ENCODE data around the gene HSPA12B. TPM values are rescaled to one million over a fixed set of nuclear protein-coding genes. Genes with fewer than 3 reads are reported as not detected.

Gene HSPA12B
- polyA plus RNA-seq, 1 of the 3 experiments (the other 2 are of a cell fraction) = 0.46 TPM

GRCh38 chr20:3721912-3722311 is 10.6 kb upstream of the HSPA12B start (continued):
- TF ChIP-seq IRF3 (IDR thresholded peaks at IDR 0.05; ENCODE audit: low read depth, low read length) (no peak), RAD21 (IDR thresholded peaks at IDR 0.05; ENCODE audit: low read length) (no peak), MAX (IDR thresholded peaks at IDR 0.05; ENCODE audit: low read depth) (no peak), USF2 (IDR thresholded peaks at IDR 0.05; ENCODE audit: borderline replicate concordance, low read depth, low read length) (no peak), TEAD4 (IDR thresholded peaks at IDR 0.05; ENCODE audit: borderline replicate concordance, insufficient read depth) (no peak)

- whole genome bisulfite sequencing (ENCODE audit: low lambda C conversion rate) = 67% methylated on average over 8 of the region's 8 CpGs
- POLR2A ChIA-PET = no interaction called here
Measured at GRCh38 chr20:3723284-3723683, 9.2 kb upstream of the HSPA12B start.

GRCh38 chr20:3724356-3724755 is 8.1 kb upstream of the HSPA12B start:
- no peak for DNase-seq
- 30% methylated on average over 4 of the region's 4 CpGs for WGBS (ENCODE audit: low lambda C conversion rate)
- no peaks in the 10 kb centered on the region for H4K20me1 ChIP-seq (ENCODE audit: insufficient read depth)
- no peaks in the 10 kb centered on the region for H3K9me3 ChIP-seq
- H2AFZ ChIP-seq (ENCODE audit: low read depth) = no peak overlapping the region
- CTCF ChIA-PET = interaction anchor here (1.3 to 1.5 kb wide), 2 partner anchors 13 to 25 kb away, joined by 3 to 7 read pairs; no protein-coding TSS in a partner anchor
- no peak overlapping the region for H3K9ac ChIP-seq
- H3F3A ChIP-seq (replicated peaks; ENCODE audit: insufficient read depth) = no peaks in the 10 kb centered on the region
- peaks cover 44% of the 10 kb centered on the region for H3K27me3 ChIP-seq (ENCODE audit: insufficient read depth)
- no peak overlapping the region for H3K27ac ChIP-seq (ENCODE audit: low read depth in 2 of 2, low read length in 1 of 2)
- POLR2A ChIA-PET = interaction anchor here (0.9 kb wide), 1 partner anchor 96 kb away, joined by 5 read pairs; no protein-coding TSS in a partner anchor
- no peak overlapping the region for H3K4me2 ChIP-seq
- no peaks in the 10 kb centered on the region for H3K9me2 ChIP-seq
- no peaks in the 10 kb centered on the region for H3K36me3 ChIP-seq (replicated peaks in 1 of 2; ENCODE audit: control insufficient read depth in 1 of 2, insufficient read depth in 2 of 2, low read length in 1 of 2)
- no peaks in the 10 kb centered on the region; a peak in 1 of 4 replicates for H3K4me1 ChIP-seq (ENCODE audit: control insufficient read depth in 1 of 2, insufficient read depth in 2 of 2, low read depth in 1 of 2, low read length in 1 of 2)
- no peak overlapping the region for H3K4me3 ChIP-seq (ENCODE audit: low read depth in 2 of 2, low read length in 1 of 2)
- no peaks in the 10 kb centered on the region for H3K79me2 ChIP-seq (ENCODE audit: insufficient read depth)
- TF ChIP-seq YY1 (IDR thresholded peaks at IDR 0.05; ENCODE audit: low read depth) = no peak
- TF ChIP-seq MAX (IDR thresholded peaks at IDR 0.05; ENCODE audit: low read depth) = no peak
- no peak for TF ChIP-seq MEF2A (IDR thresholded peaks at IDR 0.05; ENCODE audit: borderline replicate concordance, low read depth)
- no peak for TF ChIP-seq ZBTB33 (IDR thresholded peaks at IDR 0.05; ENCODE audit: borderline replicate concordance, low read depth)
- no peak for TF ChIP-seq FOSL2 (IDR thresholded peaks at IDR 0.05; ENCODE audit: borderline replicate concordance, low read depth)
- TF ChIP-seq PBX3 (IDR thresholded peaks at IDR 0.05) = no peak
- no peak for TF ChIP-seq ELF1 (IDR thresholded peaks at IDR 0.05)
- TF ChIP-seq FOXJ3 (CRISPR knock-in tag; IDR thresholded peaks at IDR 0.05) = no peak
- TF ChIP-seq CHD2 (IDR thresholded peaks at IDR 0.05; ENCODE audit: low read length, partially characterized antibody) = no peak
- TF ChIP-seq MXI1 (IDR thresholded peaks at IDR 0.05; ENCODE audit: low read depth, low read length) = no peak
- TF ChIP-seq POLR2AphosphoS5 (IDR thresholded peaks at IDR 0.05; ENCODE audit: low read depth, low read length) = no peak

More at GRCh38 chr20:3723284-3723683, 9.2 kb upstream of the HSPA12B start:
- no peaks in the 10 kb centered on the region for H3K79me2 ChIP-seq (ENCODE audit: insufficient read depth)
- H4K20me1 ChIP-seq (ENCODE audit: insufficient read depth) = no peaks in the 10 kb centered on the region
- H3K9ac ChIP-seq = no peak overlapping the region
- H3F3A ChIP-seq (replicated peaks; ENCODE audit: insufficient read depth) = no peaks in the 10 kb centered on the region
- H3K27me3 ChIP-seq (ENCODE audit: insufficient read depth) = peaks cover 35% of the 10 kb centered on the region
- DNase-seq = no peak
- H3K9me2 ChIP-seq = no peaks in the 10 kb centered on the region
- CTCF ChIA-PET = interaction anchor here (1.4 to 1.9 kb wide), 3 partner anchors 26 to 160 kb away, joined by 3 to 5 read pairs (median 5); no protein-coding TSS in a partner anchor
- no peaks in the 10 kb centered on the region; a peak in 1 of 4 replicates for H3K4me1 ChIP-seq (ENCODE audit: control insufficient read depth in 1 of 2, insufficient read depth in 2 of 2, low read depth in 1 of 2, low read length in 1 of 2)
- H3K27ac ChIP-seq (ENCODE audit: low read depth in 2 of 2, low read length in 1 of 2) = no peak overlapping the region
- TF ChIP-seq CHD2 (IDR thresholded peaks at IDR 0.05; ENCODE audit: low read length, partially characterized antibody) (no peak), ELF1 (IDR thresholded peaks at IDR 0.05) (no peak), NFIC (IDR thresholded peaks at IDR 0.05; ENCODE audit: borderline replicate concordance) (no peak), JUND (IDR thresholded peaks at IDR 0.05) (no peak), SMC3 (IDR thresholded peaks at IDR 0.05; ENCODE audit: low read depth, low read length) (no peak), TCF12 (IDR thresholded peaks at IDR 0.05) (no peak), USF2 (IDR thresholded peaks at IDR 0.05; ENCODE audit: borderline replicate concordance, low read depth, low read length) (no peak), RCOR1 (IDR thresholded peaks at IDR 0.05; ENCODE audit: low read length) (no peak), TEAD4 (IDR thresholded peaks at IDR 0.05; ENCODE audit: borderline replicate concordance, insufficient read depth) (no peak)
- no peak overlapping the region for H2AFZ ChIP-seq (ENCODE audit: low read depth)
- H3K4me3 ChIP-seq (ENCODE audit: low read depth in 2 of 2, low read length in 1 of 2) = no peak overlapping the region
- H3K36me3 ChIP-seq (replicated peaks in 1 of 2; ENCODE audit: control insufficient read depth in 1 of 2, insufficient read depth in 2 of 2, low read length in 1 of 2) = no peaks in the 10 kb centered on the region
- H3K4me2 ChIP-seq = no peak overlapping the region
- H3K9me3 ChIP-seq = no peaks in the 10 kb centered on the region
